NCI-H2196 treated with DMSO at 0.1 percent for 48 hours (cell line): ENCODE measurements around the gene CDK2.
A peak's percentile ranks its signal among the peaks of the same experiment; 100 is the strongest.
"Not testable (repeated sequence)": the region's sequence is repeated elsewhere in the genome, so short reads cannot be mapped to it uniquely, and the experiment has no call there.

Experiments
- DNase-seq: peaks from one replicate; lab custom pipeline; 2025; ENCODE audit not compliant: unreplicated experiment; lab: John Stamatoyannopoulos, UW

CDK2 gene

DNA sequence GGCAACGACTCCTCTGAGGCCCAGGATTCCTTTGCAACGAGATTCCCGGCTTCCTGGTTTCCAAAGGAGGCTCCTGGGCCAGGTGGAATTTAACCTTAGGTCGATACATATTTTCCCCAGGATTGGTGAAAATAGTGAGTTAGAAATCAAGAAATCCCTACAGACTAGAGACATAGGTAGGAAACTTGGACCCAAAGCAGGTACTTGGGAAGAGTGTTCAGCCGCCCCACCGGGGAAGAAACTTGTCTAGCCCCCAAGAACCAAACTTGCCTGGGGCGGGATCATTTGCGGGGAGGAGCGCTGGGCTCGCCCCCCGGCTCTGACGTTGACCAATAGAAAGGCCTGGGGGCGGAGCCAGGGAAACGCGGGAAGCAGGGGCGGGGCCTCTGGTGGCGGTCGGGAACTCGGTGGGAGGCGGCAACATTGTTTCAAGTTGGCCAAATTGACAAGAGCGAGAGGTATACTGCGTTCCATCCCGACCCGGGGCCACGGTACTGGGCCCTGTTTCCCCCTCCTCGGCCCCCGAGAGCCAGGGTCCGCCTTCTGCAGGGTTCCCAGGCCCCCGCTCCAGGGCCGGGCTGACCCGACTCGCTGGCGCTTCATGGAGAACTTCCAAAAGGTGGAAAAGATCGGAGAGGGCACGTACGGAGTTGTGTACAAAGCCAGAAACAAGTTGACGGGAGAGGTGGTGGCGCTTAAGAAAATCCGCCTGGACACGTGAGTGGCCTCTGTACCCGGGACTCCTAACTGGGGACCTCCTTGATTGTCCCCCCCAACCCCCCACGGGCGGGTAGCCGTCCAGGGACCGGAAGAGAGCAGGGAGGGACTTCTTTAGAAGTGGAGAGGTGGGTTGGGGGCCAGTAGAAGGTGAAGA lies at the start of gene CDK2:
Gene CDK2, plus strand, starts transcription at position 423 of the 874 bp plus-strand sequence. Its CDS starts 179 bp downstream, at position 602.
- peak; percentile 72 for DNase-seq

DNA sequence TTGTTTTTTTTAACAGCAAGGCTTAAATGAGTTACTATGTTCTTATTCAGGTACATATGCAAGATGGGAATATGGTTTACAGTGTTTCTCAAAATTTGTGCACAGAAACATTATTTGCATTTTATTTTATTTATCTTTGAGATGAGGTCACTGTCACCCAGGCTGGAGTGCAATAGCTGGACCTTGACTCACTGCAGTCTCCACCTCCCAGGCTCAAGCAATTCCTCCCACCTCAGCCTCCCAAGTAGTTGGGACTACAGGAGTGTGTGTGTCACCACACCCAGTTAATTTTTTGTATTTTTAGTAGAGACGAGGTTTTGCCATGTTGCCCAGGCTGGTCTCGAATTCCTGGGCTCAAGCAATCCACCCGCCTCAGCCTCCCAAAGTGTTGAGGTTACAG lies 47.6 kb upstream of the CDK2 start:
- DNase-seq, result not testable (repeated sequence)

DNA sequence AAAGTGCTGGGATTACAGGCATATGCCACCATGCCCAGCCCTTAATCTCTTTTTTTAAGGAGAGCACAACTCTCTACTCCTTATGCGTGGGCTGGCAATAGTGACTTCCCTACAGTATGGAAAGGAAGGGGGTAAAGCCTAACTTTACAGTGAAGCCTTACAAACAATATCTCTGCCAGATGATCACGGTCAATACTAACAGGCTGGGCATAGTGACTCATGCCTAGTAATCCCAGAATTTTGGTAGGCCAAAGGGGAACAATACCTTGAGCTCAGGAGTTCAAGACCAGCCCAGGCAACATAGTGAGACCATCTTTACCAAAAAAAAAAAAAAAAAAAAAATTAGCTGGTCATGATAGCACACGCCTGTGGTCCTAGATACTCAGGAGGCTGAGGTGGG lies 44.5 kb upstream of the CDK2 start:
- no peak for DNase-seq

DNA sequence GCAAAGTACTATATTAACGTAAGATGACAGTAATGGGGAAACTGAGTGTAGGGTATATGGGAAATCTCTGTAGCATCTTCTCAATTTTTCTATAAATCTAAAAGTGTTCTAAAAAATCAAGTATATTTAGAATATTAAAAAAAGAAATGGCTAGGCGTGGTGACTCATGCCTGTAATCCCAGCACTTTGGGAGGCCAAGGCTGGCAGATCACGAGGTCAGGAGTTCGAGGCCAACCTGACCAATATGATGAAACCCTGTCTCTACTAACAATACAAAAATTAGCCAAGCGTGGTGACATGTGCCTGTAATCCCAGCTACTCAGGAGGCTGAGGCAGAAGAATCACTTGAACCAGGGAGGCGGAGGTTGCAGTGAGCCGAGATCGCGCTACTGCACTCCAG lies 43.0 kb upstream of the CDK2 start:
- DNase-seq, result not testable (repeated sequence)

DNA sequence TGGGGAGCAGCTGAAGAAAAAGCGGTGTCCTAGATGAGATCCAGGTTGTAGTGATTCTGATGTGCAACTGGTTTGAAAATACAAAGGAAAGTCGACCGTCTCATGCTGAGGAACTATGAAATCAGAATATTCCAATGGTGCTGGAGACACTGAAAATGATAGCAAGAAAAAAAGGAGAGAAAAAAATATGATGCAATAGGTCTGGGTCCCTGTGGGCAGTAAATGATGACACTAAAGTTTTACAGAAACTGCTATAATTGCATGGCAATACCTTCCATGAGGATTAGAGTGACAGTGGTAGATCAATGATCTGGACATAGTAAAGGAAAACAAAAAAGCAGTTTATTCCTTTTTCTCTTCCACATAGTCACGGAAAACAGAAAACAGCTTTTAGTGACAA lies 41.3 kb upstream of the CDK2 start:
- no peak for DNase-seq

DNA sequence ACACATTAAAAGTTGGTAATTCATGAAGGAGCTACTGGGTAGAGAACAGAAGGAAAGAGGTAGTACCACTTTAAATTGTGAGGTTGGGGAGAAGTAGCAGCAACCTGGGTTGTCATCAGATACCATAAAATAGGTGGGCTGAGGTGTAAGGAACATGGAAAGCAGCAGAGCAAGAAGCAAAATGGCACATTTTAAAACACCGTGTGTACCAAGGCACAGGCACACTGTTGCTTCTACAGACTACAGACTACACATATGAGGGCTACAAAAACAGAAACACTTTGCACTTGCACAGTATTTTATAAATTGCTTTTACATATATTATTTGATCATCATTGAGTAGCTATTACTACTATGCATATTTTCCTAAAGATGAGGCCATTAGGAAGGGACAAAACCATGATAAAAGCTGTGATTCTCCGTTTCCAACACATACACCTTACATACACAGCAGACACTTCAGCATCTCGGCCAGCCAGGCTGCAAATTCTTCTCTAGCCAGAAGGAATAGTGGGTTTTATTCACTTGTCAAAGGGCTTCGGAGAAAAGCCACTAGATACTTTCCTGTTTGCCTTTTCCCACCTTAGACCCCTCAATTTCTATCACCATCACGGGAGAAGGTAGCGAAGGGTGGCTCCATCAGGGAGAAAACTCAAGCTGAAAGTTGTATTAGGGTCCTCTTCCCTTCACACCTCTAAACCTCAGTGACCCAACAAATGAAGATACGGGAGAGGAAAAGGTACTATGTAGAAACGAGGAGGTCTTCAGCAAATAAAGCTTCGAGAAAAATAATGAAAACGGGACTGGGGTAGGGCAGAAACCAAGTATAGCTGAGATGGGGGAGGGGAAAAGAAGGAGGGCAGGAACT lies 40.5 kb upstream of the CDK2 start:
- DNase-seq, result no peak

DNA sequence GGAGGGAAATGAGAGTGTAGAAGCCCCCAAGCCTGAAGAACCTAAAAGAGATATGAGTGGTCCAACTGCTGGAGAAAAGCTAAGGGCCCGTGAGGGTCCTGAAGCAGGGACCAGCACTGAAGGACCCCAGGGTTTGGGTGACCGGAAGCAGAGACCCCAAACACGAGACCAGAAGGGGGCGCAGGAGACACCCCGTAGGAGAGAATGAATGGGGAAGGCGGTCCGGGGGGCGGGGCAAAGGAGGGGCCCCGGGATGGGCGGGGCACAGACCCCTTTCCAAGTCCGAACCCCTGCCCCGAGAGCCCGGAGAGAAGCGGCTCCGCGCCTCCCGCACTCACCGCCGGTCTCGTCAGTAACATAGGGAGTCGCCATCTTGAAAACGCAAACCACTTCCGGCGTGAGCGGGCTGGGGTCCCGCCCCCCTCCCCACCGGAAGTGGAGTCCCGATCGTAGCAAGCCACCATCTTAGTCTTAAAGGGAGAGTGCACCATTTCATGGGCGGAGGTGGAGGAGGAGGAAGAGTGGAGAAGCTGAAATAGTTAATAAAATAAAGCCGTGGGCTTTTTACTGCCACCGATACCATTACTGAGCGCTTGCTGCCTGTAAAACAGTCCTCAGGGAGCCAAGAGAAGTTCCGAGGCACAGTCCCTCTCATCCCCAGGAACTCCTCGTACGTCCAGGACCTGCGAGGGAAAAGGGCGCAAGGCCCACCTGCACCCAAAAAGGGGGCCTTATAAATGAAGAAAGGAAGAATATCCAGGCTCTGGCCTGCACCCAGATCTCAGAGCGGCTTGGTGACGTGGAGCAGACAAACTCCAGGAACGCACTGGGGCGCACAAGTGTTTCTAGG lies 39.7 kb upstream of the CDK2 start:
- DNase-seq, result peak; percentile 82

DNA sequence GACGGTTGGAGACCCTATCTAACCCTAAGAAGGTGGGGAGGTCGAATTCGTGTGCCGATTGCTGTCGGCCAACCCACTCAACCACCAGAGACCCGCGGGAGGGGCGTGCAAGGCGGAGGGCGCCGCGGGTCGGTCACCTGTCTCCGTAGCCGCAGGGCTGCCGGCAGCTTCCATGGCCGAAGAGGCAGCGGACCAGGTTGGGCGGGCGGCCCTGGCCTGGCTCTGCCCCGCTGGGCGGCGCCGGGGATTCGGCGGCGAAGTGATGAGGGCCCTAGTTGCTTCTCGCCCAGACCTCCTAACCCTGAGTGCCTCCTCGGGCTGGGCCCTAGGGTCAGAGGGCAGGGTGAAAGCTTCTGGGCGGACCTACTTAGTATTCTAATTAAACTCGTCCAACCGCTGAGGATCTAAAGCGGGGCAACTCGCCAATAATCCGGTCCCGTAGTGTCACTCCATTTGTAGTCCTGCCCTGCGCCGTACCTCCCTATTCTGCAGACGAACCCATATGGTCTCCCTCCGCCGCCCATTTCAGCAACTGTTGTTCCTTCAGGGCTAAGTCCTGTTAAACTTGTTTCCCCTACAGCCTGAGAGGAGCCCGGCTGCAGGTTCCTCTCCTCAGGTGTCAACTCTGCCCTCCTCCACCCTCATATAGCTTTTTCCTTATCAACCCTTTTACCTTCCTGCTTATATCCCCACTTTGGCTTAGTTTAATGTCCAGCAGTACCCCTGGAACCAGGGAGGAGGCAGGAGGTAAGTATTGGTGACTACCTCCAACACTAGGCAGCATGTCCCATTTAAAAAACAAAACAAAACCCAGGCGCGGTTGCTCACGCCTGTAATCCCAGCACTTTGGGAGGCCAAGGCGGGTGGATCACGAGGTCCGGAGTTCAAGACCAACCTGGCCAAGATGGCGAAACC lies 38.8 kb upstream of the CDK2 start, which contains the start of gene PYM1:
Gene PYM1, minus strand, starts transcription at position 307 of the 915 bp plus-strand sequence. Its CDS starts 133 bp downstream, at position 174.
- peak; percentile 51 for DNase-seq

DNA sequence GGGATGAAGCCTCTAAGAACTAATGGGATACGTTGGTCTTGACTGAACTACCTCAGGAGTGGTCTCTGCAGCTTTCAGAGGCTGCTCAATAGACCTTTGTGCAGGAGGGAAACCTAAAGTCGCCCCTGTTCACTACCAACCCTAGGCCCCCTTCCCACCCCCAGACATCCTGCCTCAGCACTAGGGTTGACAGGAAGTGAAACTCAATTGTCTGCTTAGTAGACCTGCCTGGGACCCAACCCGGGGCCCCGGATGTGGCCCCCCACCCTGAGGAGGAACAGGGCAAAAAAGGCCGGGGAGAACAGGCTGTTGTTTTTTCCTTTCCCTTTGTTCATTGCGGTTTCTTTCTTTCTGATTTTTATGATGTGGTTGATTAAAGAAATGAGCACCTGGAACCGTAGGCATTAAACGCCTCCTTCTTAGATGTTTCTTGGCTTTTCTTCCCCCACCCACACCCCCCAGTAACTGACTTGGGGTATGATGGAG lies 37.3 kb upstream of the CDK2 start:
- no peak for DNase-seq

DNA sequence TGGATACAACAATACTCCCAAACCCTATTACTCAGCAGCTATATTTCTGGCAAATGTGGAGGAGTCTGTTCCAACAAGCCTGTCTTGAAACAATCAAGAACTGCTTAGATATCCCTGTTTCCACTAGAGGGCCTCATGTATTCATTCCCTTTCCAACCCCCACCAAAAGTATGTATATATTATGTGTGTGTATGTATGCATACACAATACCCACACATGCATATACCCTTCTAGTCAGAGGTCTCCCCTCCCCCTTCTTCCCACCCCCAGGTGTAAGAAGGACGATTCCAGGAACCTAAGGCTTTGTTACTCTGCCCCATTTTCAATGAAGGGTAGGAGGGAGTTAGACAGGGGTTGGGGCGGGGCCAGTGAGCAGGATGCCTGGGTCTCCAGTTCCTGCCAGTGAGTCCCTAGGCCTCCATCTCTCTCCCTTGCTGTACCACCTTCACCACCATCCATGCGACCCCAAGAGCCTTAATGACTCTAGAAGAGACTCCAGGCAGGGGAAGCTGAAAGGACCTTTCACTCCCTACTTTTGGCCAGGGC lies 35.8 kb upstream of the CDK2 start, which contains the start of gene DGKA:
Gene DGKA, plus strand, starts transcription at position 392 of the 546 bp plus-strand sequence. CDS start 5,342 bp downstream, outside the sequence.
- DNase-seq, result peak; percentile 73

DNA sequence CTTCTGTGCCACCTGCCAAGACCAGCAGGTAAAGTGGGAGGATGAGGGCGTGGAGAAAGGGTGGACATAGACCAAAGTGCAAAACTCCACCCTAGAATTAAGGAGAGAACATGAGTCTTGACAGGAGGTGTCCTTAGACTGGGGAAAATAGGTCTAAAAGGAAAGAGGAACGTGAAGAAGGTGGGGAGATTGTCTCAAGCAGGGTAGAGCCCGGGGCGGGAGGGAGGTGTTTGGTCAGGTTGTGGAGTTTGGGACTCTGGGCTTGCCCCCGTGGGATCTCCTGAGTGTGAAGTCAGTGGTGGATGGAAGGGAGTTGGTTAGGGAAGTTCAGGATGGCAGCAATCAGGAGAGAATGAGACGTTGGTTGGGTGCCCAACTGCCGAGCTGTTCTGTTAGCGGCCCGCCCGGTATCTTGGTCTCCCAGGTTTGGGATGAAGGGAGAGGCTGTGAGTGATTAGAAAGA lies 35.3 kb upstream of the CDK2 start:
- DNase-seq, result no peak

DNA sequence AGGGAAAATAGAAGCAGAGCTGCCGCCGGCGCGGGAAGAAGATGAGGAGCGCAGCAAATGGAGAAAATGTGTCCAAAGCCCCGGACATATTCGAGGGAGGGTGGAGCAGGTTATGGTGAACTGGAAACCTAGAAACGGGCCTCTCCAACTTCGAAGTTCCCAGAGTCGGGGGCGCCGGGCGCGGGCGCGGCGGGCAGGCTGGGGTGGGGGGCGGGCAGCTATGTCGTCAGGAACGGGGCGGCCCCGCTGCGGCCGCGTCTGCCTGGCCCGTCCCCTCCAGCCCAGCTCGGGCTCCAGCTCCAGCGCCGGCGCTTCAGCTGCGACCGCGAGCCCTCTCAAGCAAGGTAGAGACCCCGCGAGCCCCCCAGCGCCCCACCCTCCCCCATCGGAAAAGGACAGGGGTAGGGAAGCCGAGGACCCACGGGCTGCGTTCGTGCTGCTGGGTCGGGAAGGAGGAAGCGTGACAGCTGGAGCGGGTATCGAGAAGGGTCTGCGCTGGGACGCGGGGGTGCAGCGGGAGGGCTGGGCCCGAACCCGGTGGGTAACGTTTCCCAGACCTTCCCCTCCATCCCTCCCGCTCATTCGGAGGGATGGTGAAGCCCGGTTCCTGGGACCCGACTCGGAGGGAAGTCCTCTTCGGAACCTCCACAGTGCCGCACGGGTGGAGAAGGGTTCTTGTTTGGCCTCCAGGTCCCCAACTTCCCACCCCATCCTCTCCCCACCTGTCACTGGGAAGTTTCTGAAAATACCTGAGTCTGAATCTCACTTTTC lies 34.7 kb upstream of the CDK2 start:
- DNase-seq, result no peak

DNA sequence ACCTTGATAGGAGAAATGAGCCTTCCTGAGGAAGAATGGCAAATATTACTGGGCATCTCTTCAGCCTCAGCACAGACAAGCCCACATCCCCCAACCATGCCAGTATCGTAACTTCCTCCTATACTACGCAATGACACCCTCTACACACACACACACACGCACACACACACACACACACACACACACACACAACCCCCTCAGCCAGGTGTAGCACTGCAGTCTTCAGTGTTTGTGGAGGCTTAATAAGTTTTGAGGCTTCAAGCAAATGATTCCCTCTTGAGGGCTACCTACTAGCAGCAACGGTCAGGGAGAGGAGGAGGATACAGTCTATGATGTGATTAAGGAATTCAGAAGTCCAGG lies 34.1 kb upstream of the CDK2 start:
- DNase-seq, result no peak

DNA sequence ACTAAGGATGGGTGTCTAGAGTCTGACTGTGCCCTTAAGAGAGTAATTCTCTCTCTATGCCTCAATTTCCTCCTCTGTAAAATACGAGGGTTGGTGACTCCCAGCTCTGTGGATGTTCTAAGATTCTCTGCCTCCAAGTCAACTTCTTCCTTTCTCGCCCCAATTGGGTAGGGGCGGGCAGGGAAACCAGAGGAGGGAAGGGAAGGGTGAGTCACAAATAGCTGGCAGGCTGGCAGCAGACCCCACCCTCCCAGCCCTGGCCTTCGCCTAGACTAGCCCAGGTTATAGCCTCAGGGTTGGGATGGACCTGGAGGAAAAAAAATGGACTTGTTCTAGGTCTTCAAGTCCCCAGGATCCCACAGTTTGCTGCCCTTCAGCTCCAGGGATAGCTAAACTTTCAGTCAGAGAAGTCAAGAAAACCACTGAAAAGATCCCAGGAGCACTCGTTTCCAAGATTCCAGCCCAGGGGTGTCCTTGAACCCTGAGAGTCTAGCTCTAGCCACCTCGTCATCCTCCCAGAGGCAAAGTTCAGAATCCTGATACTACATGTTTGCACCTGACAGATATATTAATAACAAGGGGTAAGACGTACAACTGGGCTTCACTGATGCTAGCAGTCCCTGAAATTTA lies 33.3 kb upstream of the CDK2 start:
- DNase-seq, result no peak

DNA sequence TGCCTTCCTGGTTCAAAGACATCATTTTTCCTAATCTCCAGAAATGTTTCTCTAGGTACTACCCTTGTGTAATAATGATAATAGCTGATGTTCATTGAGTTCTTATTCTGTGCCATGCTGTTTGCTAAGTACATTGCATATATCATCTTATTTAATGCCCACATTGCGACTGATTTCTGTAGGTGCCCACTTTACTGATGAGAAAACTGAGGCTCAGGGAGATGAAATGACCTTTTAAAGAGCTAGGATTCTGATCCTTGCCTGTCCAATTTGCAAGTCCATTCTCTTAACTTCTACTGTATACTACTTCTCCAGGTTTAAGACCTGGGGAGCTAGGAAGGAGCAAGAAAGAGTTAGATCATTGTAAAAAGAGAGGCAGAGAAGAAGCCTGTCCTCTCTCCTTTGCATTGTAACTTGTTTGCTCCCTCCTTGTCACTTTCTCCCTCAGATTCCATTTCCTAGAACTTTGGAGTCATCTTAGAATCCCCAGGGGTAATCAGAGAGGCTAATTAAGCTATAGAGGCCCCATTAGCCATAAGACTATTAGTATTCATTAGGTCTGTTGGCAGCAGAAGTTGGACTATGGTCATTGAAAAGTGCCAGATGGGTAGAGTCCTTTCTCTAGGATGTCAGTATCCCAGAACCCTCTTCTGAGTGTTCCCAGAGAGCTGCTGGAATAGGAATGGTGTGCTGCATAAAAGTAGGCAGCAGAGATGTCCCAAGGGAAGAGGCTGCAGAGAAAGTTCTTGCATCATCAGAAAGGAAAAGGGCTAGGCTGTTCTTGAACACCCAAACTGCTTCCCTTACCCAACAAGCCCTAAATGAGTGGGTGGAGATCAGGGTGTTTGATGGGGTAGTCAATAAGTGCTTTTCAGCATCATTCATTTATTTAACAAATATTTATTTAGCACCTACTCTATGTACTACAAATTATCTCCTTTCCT lies 32.6 kb upstream of the CDK2 start:
- no peak for DNase-seq

DNA sequence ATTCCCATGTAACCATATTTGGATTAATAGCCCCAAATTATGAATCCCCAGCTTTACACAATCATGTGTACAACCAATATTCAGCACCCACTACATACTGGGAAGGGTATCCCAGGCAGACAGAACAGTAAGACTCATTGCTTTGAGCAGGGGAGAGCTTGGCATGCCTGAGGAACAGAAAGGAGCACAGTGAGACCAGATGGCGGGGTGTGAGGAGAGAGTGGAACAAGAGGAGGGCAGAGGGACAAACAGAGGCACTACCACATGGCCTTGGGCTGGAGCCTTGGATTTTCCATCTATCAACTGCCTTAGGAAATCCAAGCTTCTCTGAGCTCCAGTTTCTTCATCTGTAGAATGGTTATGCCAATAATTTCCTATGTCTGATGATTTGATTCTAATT lies 31.9 kb upstream of the CDK2 start:
- DNase-seq, result no peak

DNA sequence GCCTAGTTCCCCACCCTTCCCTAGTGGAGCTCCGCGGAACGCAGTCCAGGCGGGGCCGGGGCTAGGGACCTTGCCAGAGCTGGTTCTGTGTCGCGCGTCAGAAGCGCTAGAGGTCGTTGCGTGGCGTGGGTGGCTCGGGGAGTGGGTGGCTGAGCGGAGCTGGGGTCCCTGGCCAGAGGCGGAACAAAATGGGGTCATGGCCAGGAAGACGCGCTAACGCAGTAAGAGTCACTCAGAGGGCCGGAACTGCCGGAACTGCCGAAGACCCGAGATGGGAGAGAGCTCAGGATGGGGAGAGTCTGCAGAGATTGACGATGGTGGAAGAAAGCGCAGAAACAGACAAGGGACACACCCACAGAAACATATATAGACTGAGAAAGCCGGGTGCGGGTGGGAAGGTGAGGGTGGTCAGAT lies 30.9 kb upstream of the CDK2 start:
- DNase-seq, result no peak
